NCI-H82 treated with DMSO at 0.1 percent for 48 hours (cell line): ENCODE measurements around the gene WDPCP.
"Not testable (repeated sequence)": the region's sequence is repeated elsewhere in the genome, so short reads cannot be mapped to it uniquely, and the experiment has no call there.

Experiments used
- DNase-seq: peaks from one replicate; lab custom pipeline; 2025; ENCODE audit not compliant: unreplicated experiment; lab: John Stamatoyannopoulos, UW

The WDPCP gene

GRCh38 chr2:63372549-63372948, 215.7 kb downstream of the WDPCP start:
- DNase-seq, result no peak

- no peak for DNase-seq
These were observed 219.1 kb downstream of the WDPCP start for GRCh38 chr2:63369146-63369545.

GRCh38 chr2:63364866-63365265, 223.4 kb downstream of the WDPCP start:
- DNase-seq, result no peak

GRCh38 chr2:63357722-63358121, 230.6 kb downstream of the WDPCP start:
- not testable (repeated sequence) for DNase-seq

GRCh38 chr2:63347361-63347760, 240.9 kb downstream of the WDPCP start:
- no peak for DNase-seq

- DNase-seq, result no peak
These were observed 241.9 kb downstream of the WDPCP start for GRCh38 chr2:63346411-63346810.

GRCh38 chr2:63345285-63345633, 243.0 kb downstream of the WDPCP start:
- DNase-seq, result no peak

- DNase-seq, result no peak
These were observed 243.5 kb downstream of the WDPCP start for GRCh38 chr2:63344575-63345284.

GRCh38 chr2:63343397-63344109, 244.7 kb downstream of the WDPCP start:
- DNase-seq, result no peak

- no peak for DNase-seq
These were observed 247.8 kb downstream of the WDPCP start for GRCh38 chr2:63340443-63340842.

GRCh38 chr2:63334910-63335309, 253.4 kb downstream of the WDPCP start:
- no peak for DNase-seq

- DNase-seq, result no peak
These were observed 261.8 kb downstream of the WDPCP start for GRCh38 chr2:63326473-63326872.

- DNase-seq, result not testable (repeated sequence)
These were observed 264.6 kb downstream of the WDPCP start for GRCh38 chr2:63323662-63324061.

GRCh38 chr2:63321973-63322372, 266.3 kb downstream of the WDPCP start:
- DNase-seq, result not testable (repeated sequence)

- DNase-seq, result no peak
These were observed 267.6 kb downstream of the WDPCP start for GRCh38 chr2:63320669-63321068.

- DNase-seq, result no peak
These were observed 277.7 kb downstream of the WDPCP start for GRCh38 chr2:63310614-63311013.

- DNase-seq, result no peak
These were observed 286.8 kb downstream of the WDPCP start for GRCh38 chr2:63301481-63301880.

- no peak for DNase-seq
These were observed 287.4 kb downstream of the WDPCP start for GRCh38 chr2:63300835-63301234.

- DNase-seq, result no peak
These were observed 300.3 kb downstream of the WDPCP start for GRCh38 chr2:63287956-63288355.

GRCh38 chr2:63286520-63286919, 301.8 kb downstream of the WDPCP start:
- not testable (repeated sequence) for DNase-seq

- no peak for DNase-seq
These were observed 305.0 kb downstream of the WDPCP start for GRCh38 chr2:63283273-63283672.

GRCh38 chr2:63272560-63272959, 315.7 kb downstream of the WDPCP start:
- no peak for DNase-seq

GRCh38 chr2:63270717-63271116, 317.6 kb downstream of the WDPCP start:
- no peak for DNase-seq
